G401 (cell line): ENCODE data around the gene SMCO2. TPM values are rescaled to one million over a fixed set of nuclear protein-coding genes. Genes with fewer than 3 reads are reported as not detected.
"Not testable (repeated sequence)": the region's sequence is repeated elsewhere in the genome, so short reads cannot be mapped to it uniquely, and the experiment has no call there.

ENCODE experiments used
- DNase-seq: peaks from one replicate; pipeline ENCODE4 v3.0.0-alpha.2; 2015; ENCODE audit warnings: low spot score
- in situ Hi-C: cut with HindIII; loops from 2 replicates; pipeline ENCODE4 v1.10.0; 2016; ENCODE audit warnings: low sequenced_read_pairs, mixed read lengths
- total RNA-seq: library from RNA; depleted of rRNA; stranded (reverse); fragments of >200 nt; shearing (Covaris generic); gene quantifications from 2 replicates; pipeline ENCODE4 v1.2.3, GENCODE V29; 2014; rRNA removed

The SMCO2 gene
- total RNA-seq, 1 experiment from 2014 or later = not detected

GRCh38 chr12:27541031-27541719, 94.6 kb downstream of the SMCO2 start:
- no peak for DNase-seq
- in situ Hi-C loops = no loop called here

- no peak for DNase-seq
- in situ Hi-C loops = no loop called here
Measured at GRCh38 chr12:27542628-27543027, 96.1 kb downstream of the SMCO2 start.

GRCh38 chr12:27544858-27545257, 98.3 kb downstream of the SMCO2 start:
- in situ Hi-C loops, DNase-seq: not testable (repeated sequence)

GRCh38 chr12:27545665-27546064, 99.1 kb downstream of the SMCO2 start:
- no peak for DNase-seq
- in situ Hi-C loops = no loop called here

- in situ Hi-C loops = no loop called here
- DNase-seq = no peak
Measured at GRCh38 chr12:27547592-27547991, 101.1 kb downstream of the SMCO2 start.

GRCh38 chr12:27548301-27549199, 102.0 kb downstream of the SMCO2 start:
- in situ Hi-C loops = no loop called here
- DNase-seq = no peak

GRCh38 chr12:27549236-27549800, 102.8 kb downstream of the SMCO2 start:
- in situ Hi-C loops = no loop called here
- no peak for DNase-seq

- DNase-seq = no peak
- in situ Hi-C loops = no loop called here
Measured at GRCh38 chr12:27549801-27550652, 103.5 kb downstream of the SMCO2 start.

GRCh38 chr12:27550653-27550975, 104.1 kb downstream of the SMCO2 start:
- DNase-seq = no peak
- in situ Hi-C loops = no loop called here

- no peak for DNase-seq
- in situ Hi-C loops = no loop called here
Measured at GRCh38 chr12:27551172-27551840, 104.8 kb downstream of the SMCO2 start.

Other genes starting within 250 kb of the SMCO2 start
- 6.3 and 13.9 TPM in 2 replicates for gene STK38L, start 202.4 kb upstream of the SMCO2 start, total RNA-seq
- 1.9 and 8.4 TPM in 2 replicates for gene BMAL2, start 113.9 kb upstream of the SMCO2 start, total RNA-seq
- 27.1 and 43.4 TPM in 2 replicates for gene PPFIBP1, start 77.5 kb downstream of the SMCO2 start, total RNA-seq
- 0.54 TPM in 1 of 2 replicates, not detected in the other for gene REP15, start 249.7 kb downstream of the SMCO2 start, total RNA-seq